Measurements from ENCODE around the gene LIPT2.
A peak's percentile ranks its signal among the peaks of the same experiment; 100 is the strongest.

The LIPT2 gene

DNA sequence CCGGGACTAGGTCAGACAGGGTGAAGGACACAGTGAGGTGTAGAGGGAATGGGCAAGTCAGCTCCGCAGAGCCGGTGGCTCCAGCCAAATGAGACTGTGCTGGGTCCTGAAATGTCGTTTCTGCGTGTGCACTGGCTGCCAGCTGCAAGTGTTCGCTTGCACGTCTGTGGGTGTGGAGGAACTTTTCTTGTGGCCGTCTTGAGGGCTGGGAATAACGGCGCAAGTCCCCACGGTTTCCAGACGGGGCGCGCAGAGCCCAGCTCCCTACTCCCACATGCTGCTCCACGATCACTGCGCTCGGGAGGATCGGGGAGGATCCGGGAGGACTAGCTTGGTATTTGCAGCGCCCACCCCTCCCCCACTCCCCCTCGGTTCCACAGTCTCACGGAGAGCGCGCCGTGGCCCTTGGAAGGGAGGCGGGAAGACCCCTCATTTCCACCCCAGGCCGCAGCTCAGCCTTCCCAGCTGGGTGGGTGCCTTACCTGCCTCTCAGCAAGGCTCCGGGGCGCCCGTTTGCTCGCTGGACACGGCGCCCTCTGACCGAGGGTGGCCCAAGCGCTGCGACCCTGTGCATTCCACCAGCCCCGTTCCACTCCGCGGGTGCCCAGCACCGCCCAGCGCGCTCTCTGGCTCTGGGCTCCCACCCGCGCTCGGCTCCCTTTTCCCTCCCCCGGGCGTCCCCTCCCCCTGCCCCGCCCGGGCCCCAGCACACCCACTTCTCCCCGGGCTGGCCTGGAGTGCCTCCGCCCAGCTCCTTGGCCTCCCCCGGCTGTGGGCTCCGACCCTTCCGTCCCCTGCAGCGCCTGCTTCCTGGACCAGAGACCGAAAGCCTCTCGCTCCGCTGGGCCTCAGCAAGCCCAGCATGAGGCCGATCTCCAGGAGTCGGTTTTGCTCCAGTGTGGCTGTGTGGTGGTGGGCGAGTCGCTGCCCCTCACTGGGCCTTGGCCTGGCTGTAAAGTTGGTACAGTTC lies 26.3 kb downstream of the LIPT2 start, which contains the start of gene KCNE3:
TSS of gene KCNE3 (minus strand) at position 634 of the 970 bp plus-strand sequence. CDS start 9,986 bp downstream, outside the sequence.
- peak; percentile 52 for DNase-seq (ENCODE audit: low read depth, low spot score)

DNA sequence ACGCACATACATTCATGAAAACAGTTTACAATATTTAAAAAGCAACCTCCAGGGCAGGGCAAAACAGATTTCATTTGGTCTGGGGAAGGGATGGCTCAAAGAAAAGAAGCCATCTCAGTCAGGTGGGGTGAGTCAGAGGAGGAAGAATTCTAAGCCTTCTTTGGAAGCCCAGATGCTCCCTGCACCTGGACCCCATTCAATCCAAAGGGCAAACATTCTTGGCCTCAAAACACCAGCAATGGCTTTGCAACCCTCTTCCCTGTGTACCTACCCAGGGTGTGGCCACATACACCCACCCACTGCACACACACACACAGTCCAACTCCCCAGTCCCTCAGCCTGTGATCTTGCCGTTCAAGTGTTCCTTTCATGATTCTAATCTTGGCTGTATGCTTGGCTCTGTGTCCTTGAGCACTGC lies 28.2 kb downstream of the LIPT2 start:
- no peak for DNase-seq (ENCODE audit: low read depth, low spot score)

- DNase-seq (ENCODE audit: low read depth, low spot score) = no peak
These were observed 28.8 kb downstream of the LIPT2 start for GRCh38 chr11:74464746-74465145.

- no peak for DNase-seq (ENCODE audit: low read depth, low spot score)
These were observed 30.3 kb downstream of the LIPT2 start for GRCh38 chr11:74463216-74463615.

DNA sequence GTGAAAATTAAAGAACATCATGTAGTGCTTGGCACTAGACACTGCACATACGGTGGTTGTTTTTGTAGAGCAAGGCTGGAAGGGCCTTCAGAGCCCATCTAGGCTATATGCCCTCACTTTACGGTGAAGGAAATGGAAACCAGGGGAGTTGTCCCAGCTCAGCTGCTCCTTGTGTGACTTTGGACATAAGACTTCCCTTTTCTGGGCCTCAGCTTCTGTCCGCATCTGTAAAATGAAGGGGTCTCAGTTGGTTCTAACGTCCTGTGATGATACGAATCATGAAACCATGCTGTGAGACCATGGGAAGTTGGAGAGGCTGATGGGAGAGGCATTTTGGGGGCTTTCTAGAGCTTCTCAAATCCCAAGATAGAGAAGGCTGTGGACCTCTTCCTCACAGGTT lies 30.9 kb downstream of the LIPT2 start:
- DNase-seq (ENCODE audit: low read depth, low spot score) = no peak

- DNase-seq (ENCODE audit: low read depth, low spot score) = peak; percentile 79
These were observed 31.5 kb downstream of the LIPT2 start for GRCh38 chr11:74462009-74462408.

GRCh38 chr11:74460481-74461154 lies 32.9 kb downstream of the LIPT2 start:
- DNase-seq (ENCODE audit: low read depth, low spot score) = peak; percentile 43

- no peak for DNase-seq (ENCODE audit: low read depth, low spot score)
These were observed 33.5 kb downstream of the LIPT2 start for GRCh38 chr11:74460065-74460464.

GRCh38 chr11:74459584-74459983 lies 33.9 kb downstream of the LIPT2 start:
- no peak for DNase-seq (ENCODE audit: low read depth, low spot score)

DNA sequence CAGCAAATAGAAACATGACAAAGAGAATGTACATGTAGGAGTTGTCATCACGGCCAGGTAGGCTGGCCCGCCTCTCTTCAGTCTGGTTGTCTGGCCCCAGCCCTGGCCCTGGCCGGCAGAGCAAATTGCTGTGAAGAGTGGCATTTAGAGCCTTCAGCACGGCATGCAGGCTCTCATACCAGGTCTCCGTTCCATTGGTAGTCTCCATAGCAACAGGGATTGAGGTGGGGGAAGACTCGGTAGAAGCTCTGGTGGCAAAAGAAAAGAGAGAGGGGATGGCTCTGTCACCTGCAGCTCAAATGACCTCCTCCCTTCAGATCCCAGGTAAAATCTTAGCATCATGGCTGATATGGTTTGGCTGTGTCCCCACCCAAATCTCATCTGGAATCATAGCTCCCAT lies 36.2 kb downstream of the LIPT2 start:
- DNase-seq (ENCODE audit: low read depth, low spot score) = no peak

GRCh38 chr11:74453373-74453975 lies 40.0 kb downstream of the LIPT2 start:
- DNase-seq (ENCODE audit: low read depth, low spot score) = peak; percentile 78

GRCh38 chr11:74452366-74452765 lies 41.2 kb downstream of the LIPT2 start:
- DNase-seq (ENCODE audit: low read depth, low spot score) = no peak

- no peak for DNase-seq (ENCODE audit: low read depth, low spot score)
These were observed 43.2 kb downstream of the LIPT2 start for GRCh38 chr11:74450318-74450717.

DNA sequence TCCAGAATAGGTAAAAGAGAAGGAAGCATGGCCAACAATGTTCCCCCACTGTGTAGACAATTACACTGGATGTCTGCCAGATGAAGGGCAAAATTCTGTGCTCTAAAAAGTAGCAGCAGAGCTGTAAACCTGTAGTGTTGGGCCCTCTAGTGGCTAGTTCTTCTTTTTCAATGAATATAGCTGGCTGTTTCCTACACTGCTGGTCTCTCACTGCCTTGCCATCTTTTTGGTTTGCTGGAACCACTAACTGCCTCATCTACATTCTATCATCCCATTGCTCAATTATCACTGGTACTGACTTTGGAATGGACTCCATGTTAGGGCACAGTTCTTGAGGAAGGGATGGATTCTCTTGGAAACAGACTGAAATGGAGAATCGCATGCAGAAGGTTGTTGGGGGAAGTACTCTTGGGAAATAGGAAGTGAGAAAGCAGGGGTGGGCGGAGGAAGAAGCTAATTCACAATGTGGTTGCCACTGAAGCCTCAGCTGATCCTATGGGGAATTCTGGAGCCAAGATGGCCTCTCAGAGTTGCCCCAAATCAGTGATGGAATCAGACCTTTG lies 44.1 kb downstream of the LIPT2 start:
- peak; percentile 58 for DNase-seq (ENCODE audit: low read depth, low spot score)

- no peak for DNase-seq (ENCODE audit: low read depth, low spot score)
These were observed 45.8 kb downstream of the LIPT2 start for GRCh38 chr11:74447720-74448119.

DNA sequence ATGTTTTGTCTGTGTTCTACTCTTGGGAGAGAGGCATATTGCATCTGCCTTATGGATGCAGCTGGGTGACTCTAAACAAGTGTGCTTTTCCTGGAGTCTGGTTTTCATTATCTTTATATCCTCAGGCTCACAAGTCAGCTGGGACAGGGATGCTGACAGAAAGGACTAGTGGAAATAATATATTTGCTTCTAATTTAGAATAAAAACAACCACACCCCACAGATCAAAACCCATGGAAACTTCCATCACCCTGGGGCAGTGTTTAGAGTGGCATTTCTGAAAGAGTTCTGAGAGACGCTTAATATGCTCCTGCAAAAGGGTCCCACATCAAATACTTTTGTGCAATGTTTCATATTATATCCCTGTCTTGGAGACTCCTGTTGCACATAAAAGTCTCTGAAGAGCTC lies 47.0 kb downstream of the LIPT2 start:
- DNase-seq (ENCODE audit: low read depth, low spot score) = no peak

GRCh38 chr11:74444173-74444826 lies 49.2 kb downstream of the LIPT2 start:
- no peak for DNase-seq (ENCODE audit: low read depth, low spot score)

DNA sequence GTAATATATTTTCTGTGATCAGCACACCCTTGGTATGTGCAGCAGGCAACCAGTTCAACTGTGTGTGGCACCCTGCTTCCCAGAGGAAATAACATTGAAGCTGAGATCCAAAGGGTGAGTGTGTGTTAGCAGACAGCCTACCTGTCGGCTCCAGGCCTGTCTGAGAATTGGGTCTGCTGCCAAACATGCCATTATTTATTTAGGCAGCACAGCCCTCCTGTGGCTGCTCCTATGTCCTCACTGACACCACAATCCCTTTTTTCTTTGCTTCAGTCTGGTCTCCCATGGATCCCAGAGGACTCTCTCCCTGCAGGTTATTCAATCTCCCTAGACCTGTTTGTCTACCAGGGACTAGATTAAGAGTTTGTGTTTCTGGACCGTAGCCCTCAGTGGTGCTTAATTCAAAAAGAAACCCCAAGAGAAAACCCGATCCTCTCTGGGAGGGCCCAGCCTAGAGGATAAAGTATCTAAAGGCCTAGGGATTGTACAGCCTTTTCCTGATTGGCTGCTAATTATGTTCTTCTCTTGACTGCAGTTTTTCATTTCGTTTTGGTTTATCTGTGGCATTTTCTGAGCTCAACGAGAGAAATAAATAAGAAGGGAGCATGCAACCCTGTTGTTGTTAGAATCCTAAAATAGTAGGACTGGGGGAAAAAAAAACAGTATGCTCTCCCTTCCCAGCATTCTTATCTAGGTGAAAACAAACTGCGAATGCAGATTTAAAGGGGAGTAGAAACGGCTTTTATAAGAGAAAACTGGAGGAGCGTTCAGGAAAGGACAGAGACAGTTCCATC lies 50.3 kb downstream of the LIPT2 start:
- DNase-seq (ENCODE audit: low read depth, low spot score) = peak; percentile 43

DNA sequence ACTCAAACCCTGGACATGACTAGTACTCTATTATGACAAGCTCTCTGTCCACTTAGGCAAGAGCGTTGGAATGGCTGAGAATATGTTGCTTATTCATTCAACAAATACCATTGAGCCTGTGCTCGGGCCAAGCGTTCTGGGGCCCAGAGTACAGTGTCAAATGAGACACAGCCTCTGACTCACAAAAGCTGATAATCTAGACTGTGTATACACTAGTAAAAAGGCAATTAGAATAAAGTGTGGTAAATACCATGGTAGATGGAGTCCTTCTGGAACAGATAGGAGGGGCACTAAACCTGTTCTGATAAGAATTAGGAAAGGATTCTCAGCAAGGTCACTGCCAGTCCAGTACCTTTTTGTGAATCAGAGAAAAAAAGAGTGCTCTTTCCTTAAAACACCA lies 50.9 kb downstream of the LIPT2 start:
- DNase-seq (ENCODE audit: low read depth, low spot score) = no peak
